ENCODE measurements around the gene ATP12A.

GRCh38 chr13:24672141-24673132 lies 7.8 kb upstream of the ATP12A start:
- TF ChIP-seq CTCF (IDR thresholded peaks at IDR 0.05; ENCODE audit: poor library complexity) (no peak), EZH2 (IDR thresholded peaks at IDR 0.05; ENCODE audit: borderline replicate concordance) (no peak), EZH2phosphoT487 (IDR thresholded peaks at IDR 0.05; ENCODE audit: low read depth, severe bottlenecking, unreplicated experiment) (no peak)

All from hepatocyte (in vitro differentiated cells).